HG03097 (cell line): ENCODE data around the gene MYLIP.

ENCODE experiments used
- ATAC-seq: cut with Tn5 transposase; IDR thresholded peaks from one replicate; pipeline ENCODE4 v1.9.1; 2021; ENCODE audit not compliant: unreplicated experiment, low FRiP score

MYLIP gene

GRCh38 chr6:16196984-16197546 is 68.2 kb downstream of the MYLIP start:
- ATAC-seq, result no peak
